Gastrocnemius medialis (tissue), 4 donors: Measurements from ENCODE around the gene POLR2I.

Source experiments
- POLR2A ChIP-seq, 2 donors: fragments of 450-650 bp; IDR thresholded peaks; one replicate each; pipeline ENCODE4 v1.6.1; 2017; ENCODE audit warnings: antibody characterized with exemption in 2 of 2, mild to moderate bottlenecking in 2 of 2, moderate library complexity in 2 of 2
- TF ChIP-seq, protein P1 (sequence below), 5 experiments: fragments of 450-650 bp in 3 of 5; fragments of 200-600 bp in 2 of 5; sonication (generic) in 2 of 5; IDR thresholded peaks in 4 of 5; conservative IDR thresholded peaks in 1 of 5; 1 replicate in 4 of 5; 2 replicates in 1 of 5; pipeline ENCODE4 v1.5.1; 2016 to 2019; ENCODE audit warnings: antibody characterized with exemption in 5 of 5, mild to moderate bottlenecking in 3 of 5, moderate library complexity in 3 of 5

- TF ChIP-seq, protein P1, sequence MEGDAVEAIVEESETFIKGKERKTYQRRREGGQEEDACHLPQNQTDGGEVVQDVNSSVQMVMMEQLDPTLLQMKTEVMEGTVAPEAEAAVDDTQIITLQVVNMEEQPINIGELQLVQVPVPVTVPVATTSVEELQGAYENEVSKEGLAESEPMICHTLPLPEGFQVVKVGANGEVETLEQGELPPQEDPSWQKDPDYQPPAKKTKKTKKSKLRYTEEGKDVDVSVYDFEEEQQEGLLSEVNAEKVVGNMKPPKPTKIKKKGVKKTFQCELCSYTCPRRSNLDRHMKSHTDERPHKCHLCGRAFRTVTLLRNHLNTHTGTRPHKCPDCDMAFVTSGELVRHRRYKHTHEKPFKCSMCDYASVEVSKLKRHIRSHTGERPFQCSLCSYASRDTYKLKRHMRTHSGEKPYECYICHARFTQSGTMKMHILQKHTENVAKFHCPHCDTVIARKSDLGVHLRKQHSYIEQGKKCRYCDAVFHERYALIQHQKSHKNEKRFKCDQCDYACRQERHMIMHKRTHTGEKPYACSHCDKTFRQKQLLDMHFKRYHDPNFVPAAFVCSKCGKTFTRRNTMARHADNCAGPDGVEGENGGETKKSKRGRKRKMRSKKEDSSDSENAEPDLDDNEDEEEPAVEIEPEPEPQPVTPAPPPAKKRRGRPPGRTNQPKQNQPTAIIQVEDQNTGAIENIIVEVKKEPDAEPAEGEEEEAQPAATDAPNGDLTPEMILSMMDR (IDR thresholded peaks at IDR 0.05 in 4 of 5, conservative IDR thresholded peaks at IDR 0.05 in 1 of 5): no peak
- TF ChIP-seq POLR2A (IDR thresholded peaks at IDR 0.05): no peak
Observed at GRCh38 chr19:36090910-36091695, 23.6 kb downstream of the POLR2I start.
